ENCODE results near the gene HSPA2.
"Not testable (repeated sequence)": the region's sequence is repeated elsewhere in the genome, so short reads cannot be mapped to it uniquely, and the experiment has no call there.

HSPA2 gene

GRCh38 chr14:64515053-64515452 lies 25.5 kb upstream of the HSPA2 start:
- no peak for DNase-seq (ENCODE audit: low read depth)
- no peak for TF ChIP-seq CTCF (conservative IDR thresholded peaks at IDR 0.05; ENCODE audit: low read length)
- H3K4me3 ChIP-seq (ENCODE audit: low read length) = no peak overlapping the region

GRCh38 chr14:64516969-64517368 lies 23.6 kb upstream of the HSPA2 start:
- no peak for TF ChIP-seq CTCF (conservative IDR thresholded peaks at IDR 0.05; ENCODE audit: low read length)
- no peak overlapping the region for H3K4me3 ChIP-seq (ENCODE audit: low read length)
- no peak for DNase-seq (ENCODE audit: low read depth)

- not testable (repeated sequence) for H3K4me3 ChIP-seq (ENCODE audit: low read length); DNase-seq (ENCODE audit: low read depth)
Measured at GRCh38 chr14:64517667-64518066, 22.9 kb upstream of the HSPA2 start.

GRCh38 chr14:64518229-64518628 lies 22.3 kb upstream of the HSPA2 start:
- TF ChIP-seq CTCF (conservative IDR thresholded peaks at IDR 0.05; ENCODE audit: low read length) = no peak
- no peak for DNase-seq (ENCODE audit: low read depth)
- no peak overlapping the region for H3K4me3 ChIP-seq (ENCODE audit: low read length)

- no peak overlapping the region for H3K4me3 ChIP-seq (ENCODE audit: low read length)
- DNase-seq (ENCODE audit: low read depth) = no peak
Measured at GRCh38 chr14:64520699-64521098, 19.8 kb upstream of the HSPA2 start.

GRCh38 chr14:64522591-64523355 lies 17.8 kb upstream of the HSPA2 start:
- no peak for DNase-seq (ENCODE audit: low read depth)
- TF ChIP-seq CTCF (conservative IDR thresholded peaks at IDR 0.05; ENCODE audit: low read length) = no peak
- H3K4me3 ChIP-seq (ENCODE audit: low read length) = no peak overlapping the region

More at GRCh38 chr14:64520699-64521098, 19.8 kb upstream of the HSPA2 start:
- TF ChIP-seq CTCF (conservative IDR thresholded peaks at IDR 0.05; ENCODE audit: low read length) = no peak

- no peak overlapping the region for H3K4me3 ChIP-seq (ENCODE audit: low read length)
- TF ChIP-seq CTCF (conservative IDR thresholded peaks at IDR 0.05; ENCODE audit: low read length) = no peak
- no peak for DNase-seq (ENCODE audit: low read depth)
Measured at GRCh38 chr14:64525354-64525753, 15.2 kb upstream of the HSPA2 start.

Measured in AG10803 (cell line).